Activated CD8-positive, alpha-beta memory T cell treated with anti-CD3 and anti-CD28 coated beads, Interleukin-2, amount 50 U/mL, for 4 hours (primary cell): ENCODE data around the gene CTNND2.

Source experiments
- DNase-seq: peaks from one replicate; pipeline ENCODE4 v3.0.0-alpha.2; 2020

Gene CTNND2

DNA sequence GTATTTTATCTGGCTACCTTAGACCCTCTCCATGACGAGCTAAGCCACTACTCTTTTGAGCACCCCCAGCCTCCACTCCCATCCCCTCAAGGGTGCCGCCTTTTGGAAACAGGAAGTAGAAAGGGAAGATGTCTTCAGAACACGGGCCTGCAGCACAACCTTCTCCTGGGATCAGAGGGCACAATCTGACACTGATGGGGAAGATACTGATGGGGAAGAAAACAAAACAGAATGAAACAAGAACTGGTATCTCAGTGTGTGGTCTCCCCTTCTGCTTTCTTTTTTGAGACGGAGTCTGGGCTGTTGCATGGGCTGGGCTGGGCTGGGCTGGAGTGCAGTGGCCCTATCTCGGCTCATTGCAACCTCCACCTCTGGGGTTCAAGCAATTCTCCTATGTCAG lies 603.5 kb downstream of the CTNND2 start:
- DNase-seq: no peak

DNA sequence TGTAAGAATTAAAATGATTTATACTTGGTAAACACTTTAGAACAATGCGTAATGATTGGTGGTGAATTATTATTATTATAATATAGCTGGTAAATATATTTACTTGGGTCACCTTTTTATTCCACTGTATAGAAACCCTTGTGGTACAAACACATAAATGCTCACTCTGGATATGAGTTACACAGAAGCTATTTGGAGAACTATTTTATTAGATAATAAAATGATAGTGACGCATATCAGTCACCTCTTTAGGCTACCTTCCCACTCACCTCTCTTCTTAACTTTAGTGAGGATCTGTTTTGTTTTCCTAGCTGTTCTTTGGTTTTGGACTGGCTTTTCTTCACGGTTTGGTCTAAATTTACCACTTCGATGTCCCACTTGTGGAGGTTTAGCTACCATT lies 605.4 kb downstream of the CTNND2 start:
- no peak for DNase-seq

DNA sequence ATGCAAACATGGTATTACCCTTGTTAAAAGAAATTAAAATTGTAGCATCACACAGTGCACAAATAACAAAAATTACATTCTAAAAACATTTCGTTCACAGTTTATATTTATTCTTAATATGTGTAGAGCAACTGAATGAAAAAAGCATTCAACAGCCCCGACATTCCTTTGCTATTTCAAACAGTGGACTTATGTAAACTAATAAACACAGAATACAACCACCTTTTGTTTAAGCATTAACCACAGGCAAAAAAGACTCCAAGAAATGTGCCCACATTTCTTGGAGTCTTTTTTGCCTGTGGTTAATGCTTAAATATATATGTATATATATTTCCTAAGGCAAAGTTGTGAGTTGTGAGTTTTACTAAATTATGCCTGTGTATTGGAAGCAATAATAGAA lies 610.7 kb downstream of the CTNND2 start:
- no peak for DNase-seq

DNA sequence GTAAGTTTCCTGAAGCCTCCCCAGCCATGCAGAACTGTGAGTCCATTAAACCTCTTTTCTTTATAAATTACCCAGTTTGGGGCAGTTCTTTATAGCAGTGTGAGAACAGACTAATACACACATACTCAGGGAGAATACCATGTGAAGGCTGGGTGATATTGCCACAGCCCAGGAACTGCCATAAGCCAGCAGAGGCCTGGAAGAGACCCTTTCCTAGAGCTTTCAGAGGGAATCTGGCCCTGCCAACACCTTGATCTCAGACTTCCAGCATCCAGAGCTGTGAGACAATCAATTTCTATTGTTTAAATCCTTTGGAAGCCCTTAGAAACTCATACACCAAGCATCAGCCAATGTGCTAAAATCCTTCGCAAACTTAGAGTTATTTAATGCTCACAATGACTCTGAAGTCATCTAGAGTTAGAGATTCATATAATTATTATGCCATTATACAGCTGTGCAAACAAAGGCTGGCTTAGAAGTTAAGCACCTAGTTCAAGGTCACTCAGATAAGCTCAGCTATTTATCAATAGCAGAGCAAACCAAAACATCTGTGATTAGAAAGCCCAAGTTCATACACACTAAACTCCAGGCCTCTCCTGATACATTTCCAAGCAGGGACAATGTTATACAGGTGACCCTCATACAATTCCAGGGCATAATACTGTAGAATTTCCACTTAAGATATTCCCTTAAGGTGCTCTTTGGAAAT lies 611.4 kb downstream of the CTNND2 start:
- no peak for DNase-seq

DNA sequence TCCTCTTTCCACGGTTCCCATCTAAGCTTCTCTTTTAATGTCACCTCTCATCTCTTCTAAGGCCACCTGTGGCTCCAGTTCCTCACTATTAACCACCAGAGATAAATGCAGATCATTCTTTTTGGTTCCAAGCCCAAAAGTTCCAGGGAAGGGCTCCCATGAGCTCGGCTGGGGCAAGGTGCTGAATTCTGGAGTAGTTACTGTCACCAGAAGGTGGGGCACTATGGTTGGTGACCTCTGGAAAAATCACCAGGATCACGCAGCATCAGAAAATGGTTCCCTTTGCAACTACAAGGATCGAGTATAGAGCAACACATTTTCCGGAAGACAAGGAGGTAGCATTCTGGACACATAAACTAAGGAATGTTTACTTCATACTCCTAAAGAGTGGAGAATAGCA lies 614.5 kb downstream of the CTNND2 start:
- no peak for DNase-seq

DNA sequence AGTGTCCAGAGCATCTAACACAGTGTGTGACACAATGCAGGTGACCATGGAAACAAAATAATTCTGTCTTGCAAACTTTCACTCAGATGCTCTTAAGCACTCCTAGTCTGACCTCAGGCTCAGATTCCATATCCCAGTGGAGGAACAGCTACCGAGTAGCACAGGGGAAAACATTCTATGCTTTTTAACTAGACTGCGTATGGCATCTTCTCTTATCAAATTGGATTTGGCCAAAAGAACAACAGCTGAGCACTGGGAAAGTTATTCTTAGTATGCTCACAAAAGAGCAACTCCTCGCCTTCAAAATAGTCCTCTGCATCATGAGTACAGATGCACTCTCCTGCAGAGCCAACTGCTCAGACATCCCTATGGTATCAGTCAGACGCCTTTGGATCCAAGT lies 615.0 kb downstream of the CTNND2 start:
- no peak for DNase-seq

DNA sequence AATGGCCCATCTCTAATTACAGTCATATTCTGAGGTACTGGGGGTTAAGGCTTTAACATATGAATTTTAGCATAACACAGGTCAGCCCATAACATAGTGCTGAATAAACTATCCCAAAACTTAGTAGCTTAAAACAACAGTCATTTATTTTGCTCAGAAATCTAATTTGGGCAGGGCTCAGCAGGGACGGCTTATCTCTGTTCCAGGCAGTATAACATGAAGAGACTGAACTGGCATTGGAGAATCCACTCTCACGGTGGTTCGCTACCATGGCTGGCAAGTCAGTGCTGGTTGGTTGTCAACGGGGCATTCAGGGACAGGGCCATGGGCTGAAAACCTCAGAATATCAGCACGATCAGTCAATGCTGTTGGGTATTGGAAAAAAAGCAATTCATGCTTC lies 622.4 kb downstream of the CTNND2 start:
- DNase-seq: no peak

DNA sequence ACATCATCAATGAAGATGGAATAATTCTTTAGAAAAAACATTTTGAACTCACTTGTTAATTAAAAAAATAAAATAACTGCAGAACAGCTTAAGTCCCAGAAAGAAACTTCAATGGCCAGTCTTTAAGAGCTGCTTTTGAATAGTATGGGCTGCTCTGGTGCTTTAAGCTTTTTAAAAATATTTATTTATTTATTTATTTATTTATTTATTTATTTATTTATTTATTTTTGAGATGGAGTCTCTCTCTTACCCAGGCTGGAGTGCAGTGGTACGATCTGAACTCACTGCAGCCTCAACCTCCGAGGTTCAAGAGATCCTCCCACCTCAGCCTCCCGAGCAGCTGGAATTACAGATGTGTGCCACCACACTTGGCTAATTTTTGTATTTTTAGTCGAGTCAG lies 626.9 kb downstream of the CTNND2 start:
- DNase-seq: no peak

DNA sequence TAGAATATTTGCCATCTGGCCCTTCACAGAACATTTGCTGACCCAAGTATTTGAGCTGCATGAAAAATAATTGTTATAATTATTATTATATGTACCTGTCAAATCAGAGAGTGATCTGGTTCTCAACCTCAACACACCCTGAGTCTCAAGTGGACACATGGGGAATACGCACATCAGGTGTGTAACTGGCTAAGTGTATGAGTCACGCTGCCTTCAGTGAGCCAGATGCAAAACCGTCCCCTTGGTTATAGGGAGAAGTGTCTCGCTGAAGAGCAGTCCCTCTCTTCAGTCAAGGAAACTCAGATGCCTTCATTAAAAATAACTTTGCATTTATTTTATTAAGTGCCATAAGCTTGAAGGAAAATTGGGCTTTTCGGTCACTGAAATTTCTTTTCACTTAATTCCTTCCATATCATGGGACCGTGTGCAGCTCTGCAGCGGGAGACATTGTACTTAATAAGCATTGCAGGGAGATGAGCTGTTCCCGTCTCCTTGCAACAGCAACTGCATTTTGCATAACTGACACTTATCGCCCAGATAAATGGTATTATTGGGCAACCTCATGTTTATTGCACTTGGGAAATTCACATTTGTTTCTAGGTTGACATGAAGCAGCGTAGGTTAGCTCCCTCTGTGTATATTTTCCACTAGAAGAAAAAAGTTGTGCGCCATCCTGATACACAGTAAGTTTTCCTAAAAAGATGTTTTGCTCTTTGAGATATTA lies 630.9 kb downstream of the CTNND2 start:
- no peak for DNase-seq

DNA sequence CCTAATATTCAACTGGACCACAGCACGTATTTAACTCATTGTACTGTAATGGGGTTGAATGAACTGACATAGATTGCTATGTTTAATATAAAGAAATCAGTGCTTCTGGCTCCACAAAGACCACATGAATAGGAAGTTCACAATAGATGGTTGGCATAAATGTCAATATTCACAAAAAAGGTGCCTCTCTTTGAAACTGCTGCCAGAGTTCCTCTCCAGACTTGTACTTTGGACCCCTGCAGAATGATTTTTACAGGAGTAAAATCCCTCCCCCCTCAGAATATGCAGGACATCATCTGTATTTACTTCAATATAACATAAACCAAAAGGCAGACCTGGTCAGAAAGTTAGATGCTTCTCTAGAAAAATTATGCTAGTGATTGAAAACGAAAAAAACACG lies 634.7 kb downstream of the CTNND2 start:
- no peak for DNase-seq

DNA sequence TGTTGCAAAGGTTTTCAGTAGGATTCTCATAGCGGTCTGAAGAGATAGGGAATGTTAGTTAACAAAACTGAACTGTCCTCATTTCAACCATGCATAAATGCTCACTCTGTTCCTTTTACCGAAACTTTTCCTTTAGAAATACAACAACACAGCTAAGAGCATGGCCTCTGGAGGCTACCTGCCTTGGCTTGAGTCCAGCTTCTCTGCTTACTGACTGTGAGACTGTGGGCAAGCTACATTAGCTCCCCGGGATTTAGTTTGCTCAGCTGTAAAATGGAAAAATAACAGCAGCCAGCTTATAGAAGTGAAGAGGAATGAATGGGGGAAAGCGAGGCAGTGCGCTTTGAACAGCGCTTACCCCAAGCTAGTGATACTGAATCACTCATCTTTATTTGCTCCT lies 635.4 kb downstream of the CTNND2 start:
- DNase-seq: no peak

DNA sequence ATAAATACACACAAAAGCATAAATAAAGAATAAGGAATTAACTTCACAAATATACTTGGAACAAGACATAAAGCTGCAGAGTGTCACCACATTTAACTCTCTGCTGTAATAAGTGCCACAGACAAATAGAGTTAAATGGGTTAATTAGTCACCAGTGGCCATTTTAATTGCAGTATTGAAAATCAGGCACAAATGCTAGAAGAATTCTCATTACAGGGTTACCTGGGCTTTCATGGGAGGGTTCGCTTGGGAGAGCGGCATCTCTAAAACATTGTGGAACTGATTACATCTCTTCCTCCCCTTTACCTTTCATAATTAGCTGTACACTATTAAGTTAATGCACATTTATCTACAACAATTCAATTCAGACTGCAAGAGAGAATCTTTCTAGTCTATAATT lies 637.9 kb downstream of the CTNND2 start:
- DNase-seq: no peak

DNA sequence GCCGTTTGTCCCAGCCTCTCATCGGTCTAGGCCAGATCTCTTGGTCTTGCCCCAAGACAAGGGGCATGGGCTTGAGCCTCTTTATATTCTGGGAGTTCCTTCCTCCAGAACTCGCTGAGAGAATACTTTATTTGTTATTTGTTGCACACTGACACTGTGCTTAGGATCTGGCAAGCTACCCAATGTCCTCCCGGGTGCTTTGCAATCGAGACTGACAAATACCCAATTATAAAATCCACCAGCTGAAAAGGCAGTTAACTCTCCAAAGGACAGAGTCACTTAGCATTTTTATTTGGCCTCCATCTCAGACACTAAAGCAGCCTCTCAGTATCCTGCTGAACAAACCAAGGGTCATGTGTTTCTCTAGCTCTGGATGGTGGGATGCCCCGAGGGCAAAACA lies 643.0 kb downstream of the CTNND2 start:
- no peak for DNase-seq

DNA sequence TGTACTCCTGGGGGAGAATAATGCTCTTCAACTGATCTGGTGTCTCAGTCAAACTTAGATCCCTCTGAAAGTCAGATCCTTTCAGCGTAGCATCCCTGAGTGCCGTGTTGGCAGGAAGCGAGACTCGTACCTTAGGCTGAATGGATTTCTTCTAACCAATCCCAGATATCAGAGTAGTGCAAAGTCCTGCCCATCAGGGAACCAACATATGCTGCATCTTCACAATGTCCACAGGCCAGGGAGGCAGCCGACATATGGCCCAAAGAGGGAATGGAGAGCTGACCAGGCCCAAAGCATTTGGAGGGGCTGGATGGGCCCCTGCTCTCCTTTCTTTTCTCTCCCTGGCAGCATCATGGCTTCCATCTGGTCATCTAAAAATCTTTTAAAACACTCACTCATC lies 646.2 kb downstream of the CTNND2 start:
- no peak for DNase-seq

DNA sequence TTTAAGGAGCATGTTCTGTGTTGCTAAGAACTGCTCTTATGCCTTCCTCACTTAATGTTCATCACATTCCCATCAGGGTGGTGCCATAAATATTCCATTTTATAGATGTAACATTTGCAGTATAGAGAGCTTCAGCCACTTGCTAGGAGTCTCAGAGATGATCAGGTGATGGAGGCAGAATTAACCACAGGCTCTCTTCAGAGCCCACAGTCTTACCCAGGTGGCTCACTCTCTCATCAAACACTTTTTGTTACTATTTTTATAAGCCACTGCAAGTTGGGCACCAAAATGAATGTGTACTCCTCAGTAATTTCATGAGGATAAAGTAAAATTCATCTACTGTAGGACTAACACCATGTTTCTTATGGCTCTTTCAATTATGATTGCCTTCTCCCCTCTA lies 651.7 kb downstream of the CTNND2 start:
- DNase-seq: no peak

DNA sequence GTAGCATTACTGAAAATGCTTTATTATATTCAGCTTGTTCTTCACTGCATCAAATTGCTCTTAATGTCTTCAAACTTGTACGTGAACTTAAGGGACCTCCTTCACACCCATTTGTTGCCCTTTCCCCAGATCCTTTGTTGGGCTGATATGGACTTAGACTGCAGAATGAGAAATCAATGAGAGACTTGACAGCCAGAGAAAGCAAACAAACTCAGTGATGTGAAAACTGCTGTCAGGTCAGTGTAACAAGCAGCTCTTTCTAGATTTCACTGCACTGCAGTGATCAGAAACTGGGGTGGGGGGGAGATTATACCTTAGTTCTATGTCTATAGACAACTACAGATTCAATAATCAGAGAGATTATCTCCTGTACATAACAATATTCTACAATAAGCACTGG lies 652.2 kb downstream of the CTNND2 start:
- DNase-seq: no peak

DNA sequence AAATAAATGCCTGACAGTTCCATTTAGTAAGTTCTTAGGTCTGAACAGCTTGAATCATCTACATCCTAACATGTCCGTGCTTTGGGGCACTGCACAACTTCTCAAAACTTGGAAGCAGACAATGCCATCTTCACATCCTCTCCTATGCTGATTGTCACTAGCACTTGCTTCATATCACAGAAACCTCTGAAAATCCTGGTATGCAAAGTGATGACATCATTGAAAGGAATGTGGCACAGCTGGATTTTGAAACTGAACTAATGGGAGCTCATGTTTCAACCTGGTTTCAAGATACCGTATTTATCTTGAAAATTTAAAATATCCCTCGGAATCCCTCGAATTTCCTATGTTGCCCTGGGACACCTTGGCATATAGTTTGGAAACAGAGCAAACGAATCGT lies 653.0 kb downstream of the CTNND2 start:
- DNase-seq: no peak

DNA sequence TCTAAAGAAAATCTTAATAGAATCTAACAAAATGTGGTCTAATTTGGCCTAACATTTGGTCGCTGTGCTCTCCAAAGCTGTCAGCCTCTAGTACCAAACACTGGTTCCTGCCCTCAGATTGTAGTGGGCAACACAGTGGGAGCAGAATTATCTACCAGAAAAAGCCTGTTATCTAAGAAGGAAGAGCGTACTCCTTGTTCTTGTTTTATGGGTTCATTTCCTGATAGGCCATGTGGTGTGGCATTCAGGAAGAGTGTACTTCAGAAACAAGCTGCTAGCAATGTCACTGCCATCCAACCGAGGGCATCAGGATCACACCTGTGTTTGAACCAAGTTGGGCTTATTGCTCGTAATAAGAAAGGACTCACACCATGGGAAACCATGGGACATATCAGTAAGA lies 655.3 kb downstream of the CTNND2 start:
- DNase-seq: no peak

DNA sequence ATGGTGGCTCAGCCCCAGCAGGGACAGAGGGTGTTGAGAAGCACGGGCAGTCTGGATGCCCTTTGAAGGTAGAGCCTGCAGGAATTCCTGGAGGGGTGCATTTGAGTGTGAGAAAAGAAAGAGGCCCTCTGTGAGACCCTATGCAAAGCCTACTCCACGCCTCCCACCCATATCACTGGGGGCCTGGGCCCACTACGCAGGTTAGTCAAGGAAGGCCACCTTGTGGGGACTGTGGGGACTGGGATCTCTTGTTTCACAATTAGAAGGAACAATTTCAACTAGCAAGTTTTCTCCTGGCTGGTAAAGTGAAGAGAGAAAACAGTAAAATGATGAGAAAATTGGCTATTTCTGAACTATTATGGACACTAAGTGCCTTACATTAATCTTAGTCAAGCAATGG lies 657.0 kb downstream of the CTNND2 start:
- no peak for DNase-seq

DNA sequence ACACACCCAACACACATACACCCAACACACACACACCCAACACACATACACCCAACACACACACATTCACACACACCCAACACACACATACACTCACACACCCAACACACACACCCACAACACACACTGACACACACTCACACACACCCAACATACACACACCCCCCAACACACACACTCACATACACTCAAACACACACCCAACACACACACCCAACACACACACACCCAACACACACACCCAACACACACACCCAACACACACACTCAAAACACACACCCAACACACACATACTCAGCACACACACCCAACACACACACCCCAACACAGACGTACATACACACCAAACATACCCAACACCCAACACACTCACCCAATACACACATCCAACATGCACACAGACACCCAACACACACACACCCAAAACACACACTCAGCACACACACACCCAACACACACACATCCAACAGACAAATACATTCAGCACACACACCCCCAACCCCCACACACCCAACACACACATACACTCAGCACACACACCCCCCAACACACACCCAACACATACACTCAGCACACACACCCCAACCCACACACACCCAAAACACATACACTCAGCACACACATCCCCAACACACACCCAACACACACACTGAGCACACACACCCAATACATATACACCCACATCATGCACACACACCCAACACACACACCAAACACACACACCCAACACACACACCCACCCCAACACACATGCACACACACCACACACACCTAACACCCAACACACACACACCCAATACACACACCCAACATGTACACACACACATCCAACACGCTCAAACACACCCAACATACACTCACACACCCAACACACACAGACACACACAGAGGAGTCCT lies 663.7 kb downstream of the CTNND2 start:
- DNase-seq: no peak

DNA sequence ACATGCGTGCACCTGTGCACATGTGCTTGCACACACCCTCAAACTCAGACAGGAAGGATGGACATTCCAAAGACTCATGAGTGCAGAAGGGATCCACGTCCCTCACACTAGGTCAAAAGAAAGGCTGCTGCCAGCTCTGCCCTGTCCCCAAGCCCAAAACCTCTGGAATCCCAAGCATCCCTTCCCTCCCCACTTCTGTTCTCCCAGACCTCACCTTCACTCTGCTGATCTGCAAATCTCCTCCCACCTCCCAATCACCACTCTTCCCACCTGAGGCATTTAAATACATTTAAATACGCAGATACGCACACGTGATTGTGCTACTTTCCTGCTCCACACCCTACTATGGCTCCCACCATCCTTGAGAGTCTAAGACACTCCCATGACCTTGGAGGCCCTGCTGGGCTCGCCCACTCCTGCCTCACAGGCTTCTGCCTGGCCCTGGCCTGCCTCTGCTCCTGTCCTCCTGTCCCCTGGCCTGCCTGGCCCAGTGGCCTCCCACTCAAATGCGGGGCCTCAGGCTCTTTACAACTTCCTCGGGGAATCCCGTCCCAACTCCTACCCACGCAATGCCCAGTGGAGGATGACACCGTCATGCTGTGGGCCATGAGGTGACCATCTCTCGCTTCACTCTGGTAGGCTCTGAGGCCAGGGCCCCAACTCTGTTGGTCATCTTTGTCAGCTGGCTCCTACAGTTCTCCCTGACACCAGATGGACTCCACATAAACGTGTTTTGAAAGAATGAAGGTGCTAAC lies 664.8 kb downstream of the CTNND2 start:
- DNase-seq: no peak

DNA sequence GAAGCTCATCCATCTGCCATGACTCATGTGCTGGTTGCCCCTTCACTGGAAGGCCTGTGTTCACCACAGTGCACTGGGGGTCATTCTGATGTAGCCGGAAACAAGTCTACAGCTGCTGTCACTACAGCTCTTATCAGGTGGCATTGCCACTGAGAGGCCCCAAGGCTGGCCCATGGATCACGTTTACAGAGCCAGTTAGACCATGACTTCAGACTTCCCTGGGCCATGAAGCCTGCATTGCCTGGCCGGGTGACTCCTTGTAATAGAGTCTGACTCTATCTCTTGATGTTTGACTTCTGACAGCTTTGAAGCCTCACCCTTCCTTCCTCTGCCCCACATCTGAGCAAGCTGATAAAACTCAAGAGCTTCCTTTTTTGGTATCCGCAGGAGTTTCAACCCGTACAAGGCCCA lies 669.7 kb downstream of the CTNND2 start:
- no peak for DNase-seq

DNA sequence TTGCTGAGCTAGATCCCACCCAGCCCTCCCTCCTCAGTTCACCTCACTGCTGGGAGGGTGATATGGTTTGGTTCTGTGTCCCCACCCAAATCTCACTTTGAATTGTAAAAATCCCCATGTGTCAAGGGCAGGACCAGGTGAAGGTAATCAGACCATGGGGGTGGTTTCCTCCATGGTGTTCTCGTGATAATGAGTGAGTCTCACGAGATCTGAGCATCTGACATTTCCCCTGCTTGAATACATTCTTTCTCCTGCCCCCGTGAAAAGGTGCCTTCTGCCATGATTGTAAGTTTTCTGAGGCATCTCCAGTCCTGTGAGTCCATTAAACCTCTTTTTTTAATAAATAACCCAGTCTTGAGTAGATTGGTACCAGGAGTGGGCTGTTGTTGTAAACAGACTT lies 673.4 kb downstream of the CTNND2 start:
- no peak for DNase-seq
